ENCODE data around the gene TRIM63. TPM values are rescaled to one million over a fixed set of nuclear protein-coding genes. Genes with fewer than 3 reads are reported as not detected.

The TRIM63 gene
- total and polyA plus RNA-seq, 9 of the 15 experiments (the other 6 are each of a cell fraction or from before 2014, with no cell fraction given) = 0.08 to 0.57 (median 0.36) TPM

GRCh38 chr1:26009796-26010447 lies 57.5 kb downstream of the TRIM63 start:
- peak overlapping the region; percentile 50 for H2AFZ ChIP-seq (ENCODE audit: low read depth, low read length)
- H3K4me1 ChIP-seq (replicated peaks in 1 of 2; ENCODE audit: control insufficient read depth in 2 of 2, insufficient read depth in 2 of 2, low read length in 2 of 2) = peaks cover 19 to 23% of the 10 kb centered on the region in 2 experiments
- in situ Hi-C loops (cut with MboI) (loop anchor here (10.0 kb wide), 1 partner anchor 395 kb away; the partner anchor contains the start of gene MAN1C1), intact Hi-C loops (cut with micrococcal nuclease) (no loop called here)
- no peak overlapping the region for H3K4me2 ChIP-seq (ENCODE audit: insufficient read depth, low read length)
- DNase-seq (ENCODE audit: extremely low read depth in 1 of 4, low spot score in 3 of 4) (peak in 2 of 4 experiments; percentile 47 to 77), FAIRE-seq (peak; percentile 75), ATAC-seq (peak; percentile 77)
- H3K27ac ChIP-seq (ENCODE audit: extremely low read depth, low read depth, low read length) = no peak overlapping the region
- H3K9me3 ChIP-seq (replicated peaks; ENCODE audit: control insufficient read depth, insufficient read depth, low read depth, low read length) = no peaks in the 10 kb centered on the region
- no peaks in the 10 kb centered on the region for H3K9me1 ChIP-seq (ENCODE audit: control insufficient read depth, insufficient read depth, low read length)
- no peaks in the 10 kb centered on the region for H4K20me1 ChIP-seq (replicated peaks; ENCODE audit: control insufficient read depth, insufficient read depth, low read length)
- ChIA-PET CTCF (ENCODE audit: low intra/inter-chr PET ratio) (interaction anchor here (0.7 to 1.4 kb wide), 2 partner anchors 9 to 115 kb away, joined by 3 to 5 read pairs; no protein-coding TSS in a partner anchor), POLR2A (interaction anchor here (0.6 to 2.5 kb wide), 8 partner anchors 13 to 1233 kb away, joined by 3 to 12 read pairs (median 5); no protein-coding TSS in a partner anchor)
- H3K79me2 ChIP-seq (ENCODE audit: control insufficient read depth, insufficient read depth, low read length) = no peaks in the 10 kb centered on the region
- no peaks in the 10 kb centered on the region for H3K27me3 ChIP-seq (ENCODE audit: control insufficient read depth in 2 of 2, insufficient read depth in 2 of 2, low read length in 2 of 2)
- no peak overlapping the region for H3K4me3 ChIP-seq
- 56% methylated on average over 6 of the region's 6 CpGs for WGBS (ENCODE audit: insufficient coverage, low coverage, missing lambda C conversion rate)
- no peaks in the 10 kb centered on the region for H3K36me3 ChIP-seq (ENCODE audit: control insufficient read depth, insufficient read depth, low read length)
- no peak overlapping the region for H3K9ac ChIP-seq (ENCODE audit: insufficient read depth in 1 of 2, low read depth in 2 of 2, low read length in 2 of 2)
- BruUV-seq (replicated peaks) = no TSS peak
- TF ChIP-seq, protein P1, sequence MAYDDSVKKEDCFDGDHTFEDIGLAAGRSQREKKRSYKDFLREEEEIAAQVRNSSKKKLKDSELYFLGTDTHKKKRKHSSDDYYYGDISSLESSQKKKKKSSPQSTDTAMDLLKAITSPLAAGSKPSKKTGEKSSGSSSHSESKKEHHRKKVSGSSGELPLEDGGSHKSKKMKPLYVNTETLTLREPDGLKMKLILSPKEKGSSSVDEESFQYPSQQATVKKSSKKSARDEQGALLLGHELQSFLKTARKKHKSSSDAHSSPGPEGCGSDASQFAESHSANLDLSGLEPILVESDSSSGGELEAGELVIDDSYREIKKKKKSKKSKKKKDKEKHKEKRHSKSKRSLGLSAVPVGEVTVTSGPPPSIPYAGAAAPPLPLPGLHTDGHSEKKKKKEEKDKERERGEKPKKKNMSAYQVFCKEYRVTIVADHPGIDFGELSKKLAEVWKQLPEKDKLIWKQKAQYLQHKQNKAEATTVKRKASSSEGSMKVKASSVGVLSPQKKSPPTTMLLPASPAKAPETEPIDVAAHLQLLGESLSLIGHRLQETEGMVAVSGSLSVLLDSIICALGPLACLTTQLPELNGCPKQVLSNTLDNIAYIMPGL (CRISPR knock-in tag; IDR thresholded peaks at IDR 0.05) = no peak
- TF ChIP-seq TFAM (CRISPR knock-in tag; conservative IDR thresholded peaks at IDR 0.05) (no peak), RBM22 (IDR thresholded peaks at IDR 0.05; ENCODE audit: low read depth, low read length, poor library complexity, severe bottlenecking) (no peak), ETV1 (tag; conservative IDR thresholded peaks at IDR 0.05; ENCODE audit: low read depth) (peak; percentile 84), NFIC (IDR thresholded peaks at IDR 0.05) (0 out of 2 replicates have a peak, but pooled peaks have one; percentile 25), RAD21 (CRISPR knock-in tag; conservative IDR thresholded peaks at IDR 0.05 in 1 of 2, IDR thresholded peaks at IDR 0.05 in 1 of 2) (peak in 1 of 2 experiments; percentile 77; a peak in 2 of 4 replicates), ZNF592 (IDR thresholded peaks at IDR 0.05) (peak; percentile 52; the same call in 1 of the 2 replicates), ZNF282 (CRISPR knock-in tag; IDR thresholded peaks at IDR 0.05) (no peak)
- TF ChIP-seq, protein P2, sequence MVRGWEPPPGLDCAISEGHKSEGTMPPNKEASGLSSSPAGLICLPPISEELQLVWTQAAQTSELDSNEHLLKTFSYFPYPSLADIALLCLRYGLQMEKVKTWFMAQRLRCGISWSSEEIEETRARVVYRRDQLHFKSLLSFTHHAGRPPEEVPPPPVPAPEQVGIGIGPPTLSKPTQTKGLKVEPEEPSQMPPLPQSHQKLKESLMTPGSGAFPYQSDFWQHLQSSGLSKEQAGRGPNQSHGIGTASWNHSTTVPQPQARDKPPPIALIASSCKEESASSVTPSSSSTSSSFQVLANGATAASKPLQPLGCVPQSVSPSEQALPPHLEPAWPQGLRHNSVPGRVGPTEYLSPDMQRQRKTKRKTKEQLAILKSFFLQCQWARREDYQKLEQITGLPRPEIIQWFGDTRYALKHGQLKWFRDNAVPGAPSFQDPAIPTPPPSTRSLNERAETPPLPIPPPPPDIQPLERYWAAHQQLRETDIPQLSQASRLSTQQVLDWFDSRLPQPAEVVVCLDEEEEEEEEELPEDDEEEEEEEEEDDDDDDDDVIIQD (CRISPR knock-in tag; IDR thresholded peaks at IDR 0.05) = no peak
